HL-60/S4 treated with retinoic acid at 250 ng/mL for 4 days and 3 days (cell line): Measurements from ENCODE around the gene SERPINE1.

ENCODE experiments used
- in situ Hi-C: fragments of 300-500 bp; cut with MboI; formaldehyde crosslinking; loops from 2 replicates; pipeline ENCODE4 v1.7.0; 2022; ENCODE audit warnings: low sequenced_read_pairs

The SERPINE1 gene

GRCh38 chr7:101166909-101167644, 40.2 kb downstream of the SERPINE1 start:
- in situ Hi-C loops: no loop called here

DNA sequence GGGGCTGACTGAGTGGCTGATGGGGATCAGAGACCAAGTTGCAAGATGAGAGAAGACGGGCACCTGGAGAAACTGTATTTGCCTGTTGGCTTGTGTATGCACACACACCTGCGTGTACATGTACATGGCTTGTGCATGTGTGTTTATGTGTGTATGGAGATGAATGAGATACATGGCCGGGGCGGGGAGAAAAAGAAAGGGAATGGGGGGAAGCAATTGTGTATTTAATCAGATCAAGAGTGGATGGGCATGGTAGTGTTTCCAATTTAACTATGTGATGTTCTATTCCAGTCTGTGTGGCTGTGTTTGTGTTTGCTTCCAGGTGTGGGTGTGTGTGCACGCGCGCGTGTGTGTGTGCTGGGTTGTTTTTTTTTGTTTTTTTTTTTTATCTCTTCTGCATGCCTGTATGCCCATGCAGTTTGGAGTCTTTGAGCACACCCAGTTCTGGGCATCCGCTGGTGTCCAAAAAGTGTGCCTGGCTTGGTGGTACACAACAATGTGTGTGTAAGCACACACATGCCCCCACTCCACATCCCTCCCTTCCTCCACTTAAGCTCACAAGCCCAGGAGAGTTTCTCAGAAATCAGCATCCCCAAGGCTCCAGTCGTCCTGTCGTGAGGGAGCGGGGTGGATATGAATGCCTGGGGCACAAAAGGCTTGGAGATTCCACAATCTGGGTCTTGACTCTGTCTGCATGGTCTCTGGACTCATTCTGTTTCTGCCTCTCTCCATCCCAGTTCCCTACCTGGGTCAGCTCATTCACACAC, 40.9 kb downstream of the SERPINE1 start:
- in situ Hi-C loops: no loop called here

GRCh38 chr7:101168412-101169049, 41.6 kb downstream of the SERPINE1 start:
- in situ Hi-C loops: no loop called here

- in situ Hi-C loops: no loop called here
These were observed 42.4 kb downstream of the SERPINE1 start for GRCh38 chr7:101169110-101169837.

- in situ Hi-C loops: no loop called here
These were observed 43.1 kb downstream of the SERPINE1 start for GRCh38 chr7:101169838-101170551.

GRCh38 chr7:101170617-101171441, 43.9 kb downstream of the SERPINE1 start:
- in situ Hi-C loops: no loop called here

DNA sequence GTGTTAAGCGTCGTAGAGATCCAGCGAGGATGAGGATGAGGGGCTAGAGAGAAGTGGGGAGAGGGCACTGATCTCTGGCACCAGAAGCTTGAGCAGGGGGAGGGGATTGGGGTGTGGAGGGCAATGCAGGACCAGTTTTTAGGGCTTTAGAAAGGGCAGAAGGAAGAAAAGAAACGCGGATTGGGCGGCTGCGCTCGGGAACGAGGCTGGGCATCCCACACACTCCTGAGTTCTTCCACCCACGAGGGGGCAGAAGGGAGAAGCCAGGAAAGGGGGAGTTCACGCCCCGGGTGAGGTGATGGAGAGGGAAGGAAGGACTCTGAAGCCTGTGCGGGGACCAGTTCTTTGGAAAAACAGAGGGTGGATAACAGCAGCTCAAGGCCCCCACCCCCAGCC, 44.5 kb downstream of the SERPINE1 start:
- in situ Hi-C loops: no loop called here

GRCh38 chr7:101172005-101172853, 45.3 kb downstream of the SERPINE1 start:
- in situ Hi-C loops: no loop called here

DNA sequence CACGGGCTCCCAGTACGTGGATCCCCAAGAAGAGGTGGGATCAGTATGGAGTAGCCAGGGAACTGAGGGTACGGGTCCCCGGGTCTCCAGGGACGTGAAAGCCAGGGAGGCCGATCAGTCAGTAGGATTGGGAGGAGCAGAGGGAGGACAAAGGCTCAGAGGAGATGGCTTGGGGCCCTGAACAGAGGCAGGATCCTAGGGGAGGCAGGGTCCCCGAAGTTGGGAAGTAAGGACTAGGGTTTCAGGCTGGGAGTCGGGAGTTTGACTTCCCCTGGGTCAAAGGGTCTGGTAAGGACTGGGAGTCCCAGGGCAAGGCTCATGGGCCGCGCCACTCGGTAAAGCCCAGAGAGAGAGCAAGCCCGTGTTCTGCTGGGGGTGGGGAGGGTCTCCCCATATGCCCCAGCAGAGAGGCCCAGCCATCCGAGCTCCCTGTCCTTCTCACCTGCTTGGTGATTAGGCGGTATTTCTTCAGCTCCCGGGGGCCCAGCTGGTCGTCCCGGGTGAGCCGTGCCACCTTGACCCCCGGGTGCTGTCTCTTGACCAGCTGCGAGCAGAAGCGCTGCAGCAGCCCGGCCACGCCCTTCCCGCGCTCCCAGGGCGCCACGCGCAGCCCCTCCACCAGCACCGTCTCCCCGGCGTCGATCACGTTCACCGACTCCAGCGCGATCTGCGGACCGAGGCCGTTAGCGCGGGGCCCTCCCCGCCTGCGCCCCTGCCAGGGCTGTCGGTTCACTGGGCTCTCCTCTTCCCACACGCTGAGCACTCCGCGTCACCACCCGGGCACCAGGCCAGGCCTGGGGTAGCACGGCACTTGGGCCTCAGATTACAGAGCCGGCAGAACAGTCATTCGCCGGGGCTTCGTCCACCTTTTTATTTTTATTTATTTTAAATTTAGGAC, 46.2 kb downstream of the SERPINE1 start:
- in situ Hi-C loops: no loop called here

GRCh38 chr7:101173752-101174244, 46.9 kb downstream of the SERPINE1 start:
- in situ Hi-C loops: no loop called here

GRCh38 chr7:101174322-101174854, 47.5 kb downstream of the SERPINE1 start:
- in situ Hi-C loops: no loop called here

DNA sequence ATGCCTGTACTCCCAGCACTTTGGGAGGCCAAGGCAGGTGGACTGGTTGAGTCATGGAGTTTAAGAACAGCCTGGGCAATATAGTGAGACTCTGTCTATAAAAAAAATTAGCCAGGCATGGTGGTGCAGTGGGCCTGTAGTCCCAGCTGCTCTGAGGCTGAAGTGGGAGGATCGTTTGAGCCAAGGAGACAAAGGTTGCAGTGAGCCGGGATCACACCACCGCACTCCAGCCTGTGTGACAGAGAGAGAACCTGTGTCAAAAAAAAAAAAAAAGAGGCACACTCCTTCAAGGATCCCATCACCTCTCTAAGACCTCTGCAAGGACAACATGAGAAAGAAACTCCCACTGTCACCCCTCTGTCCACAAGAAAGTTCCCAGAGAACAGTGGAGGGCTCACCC, 48.8 kb downstream of the SERPINE1 start:
- in situ Hi-C loops: no loop called here

DNA sequence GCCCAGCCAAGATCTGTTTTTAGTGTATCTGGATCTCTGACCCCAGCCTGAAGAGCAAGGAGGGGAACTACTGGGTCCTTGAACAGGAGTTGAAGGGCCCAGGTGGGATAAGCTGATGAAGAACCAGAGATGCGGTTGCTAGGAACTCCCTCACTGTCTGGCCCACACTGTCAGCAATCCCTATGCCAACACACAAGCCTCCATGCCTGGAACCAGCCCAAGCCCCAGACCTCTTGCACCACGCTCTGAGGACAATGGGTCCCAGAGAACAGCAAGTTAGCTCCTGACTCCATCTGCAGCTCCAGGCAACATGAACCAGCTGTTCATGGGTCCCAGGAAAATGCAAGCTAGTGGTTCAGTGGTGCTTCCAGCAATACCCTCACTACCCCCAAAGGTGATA, 50.7 kb downstream of the SERPINE1 start:
- in situ Hi-C loops: no loop called here

- in situ Hi-C loops: no loop called here
These were observed 52.2 kb downstream of the SERPINE1 start for GRCh38 chr7:101179117-101179516.

DNA sequence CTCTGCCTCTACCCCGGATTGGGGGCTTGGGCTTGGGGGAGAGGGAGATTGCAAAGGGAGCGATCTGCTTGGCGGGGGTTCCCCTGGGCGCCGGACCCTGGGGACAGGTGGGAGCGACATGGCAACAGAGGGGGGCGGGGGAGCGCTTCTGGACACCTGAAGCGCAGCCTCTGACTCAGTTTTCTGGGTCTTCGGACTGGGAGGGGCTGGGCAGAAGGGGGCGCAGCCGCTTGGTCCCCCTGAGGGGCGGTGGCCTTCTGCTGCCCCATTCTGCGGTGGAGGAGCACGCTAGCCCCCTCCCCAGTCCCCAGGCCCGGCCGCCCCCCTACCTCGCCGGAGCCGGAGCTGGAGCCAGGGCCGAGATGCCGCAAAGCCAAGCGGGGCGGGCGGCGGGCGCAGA, 52.8 kb downstream of the SERPINE1 start:
- in situ Hi-C loops: no loop called here

DNA sequence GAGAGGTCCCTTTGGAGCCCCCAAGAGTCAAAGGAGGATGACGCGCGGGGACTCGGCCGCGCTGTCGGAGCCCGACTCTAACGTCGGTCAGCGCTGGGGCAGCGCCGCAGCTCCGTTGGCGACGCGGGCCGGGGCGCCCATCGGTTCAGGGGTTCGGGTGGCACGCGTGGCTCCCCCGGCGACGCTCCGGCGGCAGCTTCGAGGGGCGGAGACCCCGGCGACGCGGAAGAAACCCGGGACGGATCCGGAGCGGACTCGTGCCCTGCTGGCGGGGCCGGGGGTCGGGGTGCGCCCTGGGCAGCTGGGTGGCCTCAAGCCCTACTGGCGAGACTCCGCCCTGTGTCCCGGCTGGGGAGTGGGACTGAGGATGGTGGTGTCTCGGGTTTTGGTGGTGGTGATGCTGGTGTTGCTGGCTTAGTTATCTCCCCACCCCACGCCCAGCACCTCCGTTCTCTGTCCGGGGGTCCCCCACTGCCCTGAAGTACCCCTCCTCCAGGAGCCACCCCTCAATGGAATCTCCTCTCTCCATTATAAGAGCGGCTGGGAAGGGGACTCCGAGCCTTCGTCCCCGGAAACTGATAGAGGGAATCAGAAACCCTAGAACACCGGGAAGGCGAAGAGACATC, 53.3 kb downstream of the SERPINE1 start, which contains the start of gene NAT16:
NAT16 (minus strand) TSS at position 164 of the 626 bp plus-strand sequence. CDS start 5,486 bp downstream, outside the sequence.
- in situ Hi-C loops: no loop called here
